ENCODE results near the gene CCR6. TPM values are rescaled to one million over a fixed set of nuclear protein-coding genes. Genes with fewer than 3 reads are reported as not detected.

CCR6 gene
- total and polyA plus RNA-seq, 2 of the 13 experiments (the other 11 are each of a cell fraction or from before 2014, with no cell fraction given) = 4.5 to 8.7 TPM

DNA sequence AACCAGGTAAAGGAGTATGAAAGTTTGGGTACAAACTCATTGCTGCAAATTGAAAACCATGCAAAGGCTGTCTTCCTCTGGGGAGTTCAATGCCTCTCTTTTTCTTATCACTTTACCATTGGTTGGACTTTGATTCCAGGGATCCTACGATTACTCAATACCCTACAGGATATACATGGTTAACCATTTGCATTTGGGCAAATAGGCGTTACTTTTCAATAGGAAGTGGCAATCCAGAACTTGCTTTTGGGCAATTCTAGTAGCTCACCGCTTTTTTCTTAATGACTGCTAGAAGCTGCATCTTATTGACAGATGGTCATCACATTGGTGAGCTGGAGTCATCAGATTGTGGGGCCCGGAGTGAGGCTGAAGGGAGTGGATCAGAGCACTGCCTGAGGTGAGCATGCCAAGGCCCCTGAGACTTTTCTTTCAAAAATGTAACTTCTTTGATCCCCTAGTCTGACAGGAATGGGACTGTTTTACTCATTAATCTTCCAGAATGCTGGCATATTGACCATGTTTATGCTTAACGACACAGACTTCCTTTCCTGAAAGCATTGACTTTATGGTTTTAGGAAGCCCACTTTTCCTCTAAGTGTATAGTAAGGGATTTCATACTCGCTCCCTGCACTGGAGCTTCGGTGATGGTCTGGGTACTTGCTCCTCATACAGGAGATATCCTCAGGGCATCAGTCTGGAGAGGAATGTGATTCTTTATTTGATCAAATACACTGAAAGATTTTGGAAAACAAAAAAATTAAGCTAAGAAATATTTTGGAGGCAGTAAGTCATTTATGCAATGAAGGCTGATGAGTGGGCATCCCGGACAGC, at the start of gene CCR6 (continued):
- TF ChIP-seq HOXA9 (CRISPR knock-in tag; IDR thresholded peaks at IDR 0.05; ENCODE audit: borderline replicate concordance) = no peak
- no peak for TF ChIP-seq NCOA1 (CRISPR knock-in tag; IDR thresholded peaks at IDR 0.05)
- TF ChIP-seq ONECUT2 (CRISPR knock-in tag; IDR thresholded peaks at IDR 0.05) = 0 out of 2 replicates have a peak, but pooled peaks have one; percentile 67
- TF ChIP-seq ZFP41 (CRISPR knock-in tag; IDR thresholded peaks at IDR 0.05; ENCODE audit: borderline replicate concordance) = no peak
- TF ChIP-seq ZXDC (CRISPR knock-in tag; IDR thresholded peaks at IDR 0.05) = no peak
- TF ChIP-seq ZNF333 (CRISPR knock-in tag; IDR thresholded peaks at IDR 0.05; ENCODE audit: borderline replicate concordance) = no peak
- no peak for TF ChIP-seq KIAA2018 (CRISPR knock-in tag; IDR thresholded peaks at IDR 0.05; ENCODE audit: borderline replicate concordance)
- TF ChIP-seq ZNF225 (CRISPR knock-in tag; IDR thresholded peaks at IDR 0.05) = no peak
- TF ChIP-seq, protein P1, sequence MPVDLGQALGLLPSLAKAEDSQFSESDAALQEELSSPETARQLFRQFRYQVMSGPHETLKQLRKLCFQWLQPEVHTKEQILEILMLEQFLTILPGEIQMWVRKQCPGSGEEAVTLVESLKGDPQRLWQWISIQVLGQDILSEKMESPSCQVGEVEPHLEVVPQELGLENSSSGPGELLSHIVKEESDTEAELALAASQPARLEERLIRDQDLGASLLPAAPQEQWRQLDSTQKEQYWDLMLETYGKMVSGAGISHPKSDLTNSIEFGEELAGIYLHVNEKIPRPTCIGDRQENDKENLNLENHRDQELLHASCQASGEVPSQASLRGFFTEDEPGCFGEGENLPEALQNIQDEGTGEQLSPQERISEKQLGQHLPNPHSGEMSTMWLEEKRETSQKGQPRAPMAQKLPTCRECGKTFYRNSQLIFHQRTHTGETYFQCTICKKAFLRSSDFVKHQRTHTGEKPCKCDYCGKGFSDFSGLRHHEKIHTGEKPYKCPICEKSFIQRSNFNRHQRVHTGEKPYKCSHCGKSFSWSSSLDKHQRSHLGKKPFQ (CRISPR knock-in tag; IDR thresholded peaks at IDR 0.05; ENCODE audit: insufficient replicate concordance) = no peak
- TF ChIP-seq CCDC6 (CRISPR knock-in tag; IDR thresholded peaks at IDR 0.05) = no peak
- no peak for TF ChIP-seq ZNF552 (CRISPR knock-in tag; IDR thresholded peaks at IDR 0.05; ENCODE audit: borderline replicate concordance)
- no peak for TF ChIP-seq ZNF704 (CRISPR knock-in tag; IDR thresholded peaks at IDR 0.05; ENCODE audit: borderline replicate concordance)
- no peak for TF ChIP-seq ZNF83 (CRISPR knock-in tag; IDR thresholded peaks at IDR 0.05; ENCODE audit: borderline replicate concordance)
- peak; percentile 53 for TF ChIP-seq SP5 (CRISPR knock-in tag; IDR thresholded peaks at IDR 0.05; ENCODE audit: borderline replicate concordance, low read depth)

Data from HepG2 (cell line).